Liver (tissue), 9 donors: ENCODE results near the gene TMPRSS3. TPM values are rescaled to one million over a fixed set of nuclear protein-coding genes. Genes with fewer than 3 reads are reported as not detected.

Source experiments
- DNase-seq: peaks from one replicate; pipeline ENCODE4 v3.0.0-alpha.2; 2017; ENCODE audit warnings: low spot score
- H3K27ac ChIP-seq, 2 donors: one replicate each; pipeline ENCODE4 v1.7.0; 2013; ENCODE audit warnings: inconsistent platforms in 2 of 2, low read length in 2 of 2, control low read depth in 1 of 2, low read depth in 1 of 2, mild to moderate bottlenecking in 1 of 2
- H3K27me3 ChIP-seq, 4 donors: one replicate each; pipeline versions ENCODE4 v1.6.1 to v1.7.0; 2013; ENCODE audit warnings: low read length in 3 of 4, inconsistent platforms in 1 of 4, mild to moderate bottlenecking in 1 of 4, moderate library complexity in 1 of 4; ENCODE audit not compliant: control insufficient read depth in 4 of 4, insufficient read depth in 4 of 4
- H3K36me3 ChIP-seq, 4 donors: one replicate each; pipeline versions ENCODE4 v1.6.1 to v1.7.0; 2013; ENCODE audit warnings: low read length in 3 of 4, mild to moderate bottlenecking in 3 of 4, low read depth in 1 of 4, moderate library complexity in 1 of 4; ENCODE audit not compliant: control insufficient read depth in 4 of 4, insufficient read depth in 3 of 4
- H3K4me1 ChIP-seq, 4 donors: one replicate each; pipeline versions ENCODE4 v1.6.1 to v1.7.0; 2013; ENCODE audit warnings: low read length in 3 of 4, mild to moderate bottlenecking in 3 of 4, moderate library complexity in 1 of 4; ENCODE audit not compliant: control insufficient read depth in 4 of 4, insufficient read depth in 4 of 4
- H3K4me3 ChIP-seq, 3 donors: one replicate each; pipeline versions ENCODE4 v1.6.1 to v1.7.0; 2013; ENCODE audit warnings: low read length in 3 of 3, control low read depth in 1 of 3, low read depth in 1 of 3, mild to moderate bottlenecking in 1 of 3
- H3K9ac ChIP-seq, 2 donors: one replicate each; pipeline ENCODE4 v1.7.0; 2013; ENCODE audit warnings: low read length in 2 of 2, mild to moderate bottlenecking in 2 of 2, moderate library complexity in 2 of 2, control low read depth in 1 of 2, low read depth in 1 of 2
- H3K9me3 ChIP-seq, 4 donors: one replicate each; pipeline versions ENCODE4 v1.6.1 to v1.7.0; 2013; ENCODE audit warnings: low read length in 3 of 4; ENCODE audit not compliant: control insufficient read depth in 4 of 4
- CTCF ChIP-seq: fragments of 150-350 bp; IDR thresholded peaks from 2 replicates; pipeline ENCODE4 v1.5.1; 2017; ENCODE audit warnings: improper control_type of control experiment, low read depth, low read length; ENCODE audit not compliant: missing input control
- EGR1 ChIP-seq, 2 donors: IDR thresholded peaks; 2 replicates each; pipeline ENCODE4 v1.6.1; 2016 to 2018; ENCODE audit warnings: antibody characterized with exemption in 2 of 2, low read depth in 2 of 2
- FOXA2 ChIP-seq: IDR thresholded peaks from 2 replicates; pipeline ENCODE4 v1.6.1; 2016; ENCODE audit warnings: antibody characterized with exemption
- GABPA ChIP-seq, 2 donors: IDR thresholded peaks in 1 of 2; conservative IDR thresholded peaks in 1 of 2; 2 replicates each; pipeline ENCODE4 v1.6.1; 2016; ENCODE audit warnings: antibody characterized with exemption in 2 of 2, mild to moderate bottlenecking in 1 of 2, moderate library complexity in 1 of 2
- HNF4A ChIP-seq, 2 donors: conservative IDR thresholded peaks; 2 replicates each; pipeline ENCODE4 v1.6.1; 2016; ENCODE audit warnings: antibody characterized with exemption in 2 of 2, mild to moderate bottlenecking in 2 of 2
- HNF4G ChIP-seq: IDR thresholded peaks from 2 replicates; pipeline ENCODE4 v1.6.1; 2016; ENCODE audit warnings: antibody characterized with exemption
- JUND ChIP-seq, 2 donors: IDR thresholded peaks; 2 replicates each; pipeline ENCODE4 v1.6.1; 2016; ENCODE audit warnings: antibody characterized with exemption in 2 of 2
- MAX ChIP-seq: IDR thresholded peaks from 2 replicates; pipeline ENCODE4 v1.6.1; 2016; ENCODE audit warnings: antibody characterized with exemption
- NR2F2 ChIP-seq: IDR thresholded peaks from 2 replicates; pipeline ENCODE4 v1.6.1; 2016; ENCODE audit warnings: antibody characterized with exemption
- RAD21 ChIP-seq, 2 donors: IDR thresholded peaks; 2 replicates each; pipeline ENCODE4 v1.6.1; 2016; ENCODE audit warnings: antibody characterized with exemption in 2 of 2, mild to moderate bottlenecking in 2 of 2
- TAF1 ChIP-seq: conservative IDR thresholded peaks from 2 replicates; pipeline ENCODE4 v1.6.1; 2016; ENCODE audit warnings: antibody characterized with exemption, mild to moderate bottlenecking
- YY1 ChIP-seq: IDR thresholded peaks from 2 replicates; pipeline ENCODE4 v1.6.1; 2016; ENCODE audit warnings: antibody characterized with exemption, mild to moderate bottlenecking
- ZBTB33 ChIP-seq: IDR thresholded peaks from 2 replicates; pipeline ENCODE4 v1.6.1; 2016; ENCODE audit warnings: antibody characterized with exemption
- WGBS: extraction: QIAGEN DNeasy Blood & Tissue Kit; methylation state at CpG from one replicate; pipeline ENCODE4 v1.1.7; 2013; 5-methylcytosine and 5-hydroxymethylcytosine counted together
- polyA plus RNA-seq, 2 donors: library from polyadenylated mRNA; stranded (reverse) in 1 of 2; unstranded in 1 of 2; fragments of 200-250 nt in 1 of 2; fragments of >200 nt in 1 of 2; fragmentation: Nextera tagmentation in 1 of 2; extraction: Ambion mirVana in 1 of 2; gene quantifications; one replicate each; pipeline versions ENCODE4 v1.2.1 to v1.2.3, GENCODE V29; 2013 to 2015
- total RNA-seq, 2 donors: library from RNA; depleted of rRNA; stranded (reverse); fragments of >200 nt; gene quantifications; one replicate each; pipeline ENCODE4 v1.2.3, GENCODE V29; 2014
- TF ChIP-seq, protein P1 (sequence below): IDR thresholded peaks from 2 replicates; pipeline ENCODE4 v1.6.1; 2016; ENCODE audit warnings: antibody characterized with exemption, mild to moderate bottlenecking
- donor health status: healthy.
- donor health status: healthy.
- donor health status: healthy.
- donor health status: healthy.
- donor health status: healthy.

TMPRSS3 gene
- total and polyA plus RNA-seq, 4 donors = 0.25 to 0.50 TPM; not detected in 2

DNA sequence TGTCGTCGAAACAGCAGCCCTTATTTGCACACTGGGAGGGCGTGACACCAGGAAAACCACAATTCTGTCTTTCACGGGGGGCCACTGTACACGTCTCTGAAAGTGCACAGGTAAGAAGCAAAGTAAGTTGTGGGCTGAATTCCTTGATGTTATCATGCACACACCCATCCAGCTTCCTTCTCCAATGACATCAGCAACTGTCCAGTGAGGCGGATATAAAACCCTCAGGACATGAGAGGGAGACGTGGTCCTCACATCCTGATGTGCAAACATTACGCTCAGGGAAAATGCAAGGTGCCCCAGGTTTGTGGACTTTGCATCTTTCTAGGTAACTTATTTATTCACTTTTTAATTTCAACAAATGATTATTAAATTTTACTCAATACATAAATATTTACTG lies 32.5 kb downstream of the TMPRSS3 start (continued):
- TF ChIP-seq CTCF (no peak), ZBTB33 (no peak), HNF4G (no peak), RAD21 (IDR thresholded peaks at IDR 0.05) (no peak), JUND (IDR thresholded peaks at IDR 0.05) (no peak), NR2F2 (no peak), GABPA (IDR thresholded peaks at IDR 0.05 in 1 of 2, conservative IDR thresholded peaks at IDR 0.05 in 1 of 2) (no peak)

DNA sequence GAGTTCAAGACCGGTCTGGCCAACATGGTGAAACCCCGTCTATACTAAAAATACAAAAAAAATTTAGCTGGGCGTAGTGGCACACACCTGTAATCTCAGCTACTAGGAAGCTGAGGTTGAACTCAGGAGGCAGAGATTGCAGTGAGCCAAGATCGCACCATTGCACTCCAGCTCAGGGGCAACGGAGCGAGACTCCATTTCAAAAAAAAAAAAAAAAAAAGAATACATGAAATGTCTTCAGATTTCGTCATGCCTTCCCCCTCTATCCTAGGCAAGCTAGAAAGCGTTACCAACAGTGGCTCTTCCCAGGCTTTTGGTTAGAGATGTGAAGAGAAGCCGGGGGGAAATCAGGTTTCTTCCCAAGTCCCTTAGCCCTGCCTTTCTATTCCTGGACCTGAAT lies 33.2 kb downstream of the TMPRSS3 start:
- no peak for DNase-seq
- H3K4me3 ChIP-seq = no peak overlapping the region
- H3K9ac ChIP-seq = no peak overlapping the region
- WGBS = 68% methylated on average over 9 of the region's 9 CpGs
- no peaks in the 10 kb centered on the region for H3K4me1 ChIP-seq
- TF ChIP-seq FOXA2 (no peak), NR2F2 (no peak), EGR1 (IDR thresholded peaks at IDR 0.05; ENCODE audit: low read depth in 2 of 2) (no peak), CTCF (no peak), JUND (IDR thresholded peaks at IDR 0.05) (no peak), RAD21 (IDR thresholded peaks at IDR 0.05) (no peak), HNF4A (conservative IDR thresholded peaks at IDR 0.05) (no peak), GABPA (IDR thresholded peaks at IDR 0.05 in 1 of 2, conservative IDR thresholded peaks at IDR 0.05 in 1 of 2) (no peak), MAX (no peak), TAF1 (no peak), ZBTB33 (no peak), YY1 (no peak)
- TF ChIP-seq, protein P1, sequence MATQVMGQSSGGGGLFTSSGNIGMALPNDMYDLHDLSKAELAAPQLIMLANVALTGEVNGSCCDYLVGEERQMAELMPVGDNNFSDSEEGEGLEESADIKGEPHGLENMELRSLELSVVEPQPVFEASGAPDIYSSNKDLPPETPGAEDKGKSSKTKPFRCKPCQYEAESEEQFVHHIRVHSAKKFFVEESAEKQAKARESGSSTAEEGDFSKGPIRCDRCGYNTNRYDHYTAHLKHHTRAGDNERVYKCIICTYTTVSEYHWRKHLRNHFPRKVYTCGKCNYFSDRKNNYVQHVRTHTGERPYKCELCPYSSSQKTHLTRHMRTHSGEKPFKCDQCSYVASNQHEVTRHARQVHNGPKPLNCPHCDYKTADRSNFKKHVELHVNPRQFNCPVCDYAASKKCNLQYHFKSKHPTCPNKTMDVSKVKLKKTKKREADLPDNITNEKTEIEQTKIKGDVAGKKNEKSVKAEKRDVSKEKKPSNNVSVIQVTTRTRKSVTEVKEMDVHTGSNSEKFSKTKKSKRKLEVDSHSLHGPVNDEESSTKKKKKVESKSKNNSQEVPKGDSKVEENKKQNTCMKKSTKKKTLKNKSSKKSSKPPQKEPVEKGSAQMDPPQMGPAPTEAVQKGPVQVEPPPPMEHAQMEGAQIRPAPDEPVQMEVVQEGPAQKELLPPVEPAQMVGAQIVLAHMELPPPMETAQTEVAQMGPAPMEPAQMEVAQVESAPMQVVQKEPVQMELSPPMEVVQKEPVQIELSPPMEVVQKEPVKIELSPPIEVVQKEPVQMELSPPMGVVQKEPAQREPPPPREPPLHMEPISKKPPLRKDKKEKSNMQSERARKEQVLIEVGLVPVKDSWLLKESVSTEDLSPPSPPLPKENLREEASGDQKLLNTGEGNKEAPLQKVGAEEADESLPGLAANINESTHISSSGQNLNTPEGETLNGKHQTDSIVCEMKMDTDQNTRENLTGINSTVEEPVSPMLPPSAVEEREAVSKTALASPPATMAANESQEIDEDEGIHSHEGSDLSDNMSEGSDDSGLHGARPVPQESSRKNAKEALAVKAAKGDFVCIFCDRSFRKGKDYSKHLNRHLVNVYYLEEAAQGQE = no peak
- peaks cover 0 to 9% (median under 1%) of the 10 kb centered on the region in 4 donors for H3K9me3 ChIP-seq
- no peaks in the 10 kb centered on the region for H3K36me3 ChIP-seq
- H3K27ac ChIP-seq = no peak overlapping the region
- peaks cover 0 to 4% (median 2%) of the 10 kb centered on the region in 4 donors for H3K27me3 ChIP-seq
